SK-N-MC (cell line): Measurements from ENCODE around the gene CLSTN2.

Experiments
- DNase-seq: peaks from one replicate; pipeline ENCODE4 v3.0.0-alpha.2; 2011; ENCODE audit warnings: low read depth, low spot score
- H3K27ac ChIP-seq: fragments of 200-600 bp; sonication (generic); 2 replicates; pipeline ENCODE4 v1.5.1; 2016; ENCODE audit warnings: mixed run types
- H3K36me3 ChIP-seq: fragments of 200-600 bp; sonication (generic); 2 replicates; pipeline ENCODE4 v1.6.1; 2017; ENCODE audit warnings: antibody characterized with exemption, low read length, mixed read lengths; ENCODE audit not compliant: insufficient read depth
- H3K4me3 ChIP-seq: fragments of 200-600 bp; sonication (generic); 2 replicates; pipeline ENCODE4 v1.5.1; 2016
- H3K9ac ChIP-seq: fragments of 200-600 bp; sonication (generic); 2 replicates; pipeline ENCODE4 v1.8.0; 2017; ENCODE audit warnings: mixed run types, mixed read lengths; ENCODE audit not compliant: insufficient read length
- H3K9me3 ChIP-seq: fragments of 200-600 bp; sonication (generic); 2 replicates; pipeline ENCODE4 v1.6.1; 2017; ENCODE audit warnings: low read depth, mild to moderate bottlenecking, antibody characterized with exemption, low read length, moderate library complexity, mixed read lengths
- EZH2 ChIP-seq: fragments of 200-600 bp; sonication (generic); IDR thresholded peaks from one replicate; pipeline ENCODE4 v1.6.1; 2017; ENCODE audit warnings: antibody characterized with exemption
- FOXP2 ChIP-seq: optimal IDR thresholded peaks from 2 replicates; pipeline ENCODE3; 2011; ENCODE audit warnings: mild to moderate bottlenecking, moderate library complexity; ENCODE audit not compliant: insufficient read depth; ENCODE audit errors: extremely low read length, control extremely low read depth
- POLR2AphosphoS5 ChIP-seq: IDR thresholded peaks from 2 replicates; pipeline ENCODE4 v1.6.1; 2012; ENCODE audit warnings: mild to moderate bottlenecking, low read depth, low read length, borderline replicate concordance

Gene CLSTN2

GRCh38 chr3:140122183-140122582 is 187.2 kb downstream of the CLSTN2 start:
- Histone ChIP-seq H3K9me3 (no peaks in the 10 kb centered on the region), H3K27ac (no peak overlapping the region), H3K9ac (no peak overlapping the region), H3K36me3 (no peaks in the 10 kb centered on the region), H3K4me3 (no peak overlapping the region)
- TF ChIP-seq POLR2AphosphoS5 = no peak
- no peak for TF ChIP-seq EZH2
- no peak for TF ChIP-seq FOXP2
- DNase-seq = no peak

DNA sequence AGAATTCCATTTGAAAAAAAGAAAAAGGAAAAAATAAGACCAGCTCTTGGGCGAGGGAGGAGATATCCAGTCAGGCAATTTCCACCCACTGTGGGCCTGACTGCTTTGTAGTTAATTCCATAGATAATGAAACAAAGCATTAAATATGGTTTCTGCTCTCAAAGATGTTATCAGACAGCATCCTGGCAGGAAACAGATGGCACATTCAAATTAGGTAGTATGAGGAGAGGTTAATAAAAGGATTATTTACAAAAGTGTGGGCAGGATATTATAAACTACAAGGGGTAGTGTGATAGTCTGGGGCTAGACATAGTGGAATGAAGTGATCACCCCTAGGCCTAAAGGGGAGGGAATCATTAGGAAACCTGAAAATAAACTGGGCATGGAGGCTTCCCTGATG is 193.2 kb downstream of the CLSTN2 start:
- H3K9ac ChIP-seq = no peak overlapping the region
- no peak overlapping the region for H3K27ac ChIP-seq
- TF ChIP-seq FOXP2 (no peak), POLR2AphosphoS5 (no peak), EZH2 (no peak)
- H3K36me3 ChIP-seq = no peaks in the 10 kb centered on the region
- no peaks in the 10 kb centered on the region for H3K9me3 ChIP-seq
- no peak for DNase-seq
- no peak overlapping the region for H3K4me3 ChIP-seq

GRCh38 chr3:140128631-140129030 is 193.6 kb downstream of the CLSTN2 start:
- Histone ChIP-seq H3K9me3 (no peaks in the 10 kb centered on the region), H3K9ac (no peak overlapping the region), H3K27ac (no peak overlapping the region), H3K4me3 (no peak overlapping the region), H3K36me3 (no peaks in the 10 kb centered on the region)
- TF ChIP-seq EZH2 (no peak), POLR2AphosphoS5 (no peak), FOXP2 (no peak)
- no peak for DNase-seq

GRCh38 chr3:140129768-140130284 is 194.8 kb downstream of the CLSTN2 start:
- no peak for DNase-seq
- H3K4me3 ChIP-seq = no peak overlapping the region
- no peak overlapping the region for H3K9ac ChIP-seq
- no peaks in the 10 kb centered on the region for H3K9me3 ChIP-seq
- no peak for TF ChIP-seq EZH2
- TF ChIP-seq FOXP2 = no peak
- TF ChIP-seq POLR2AphosphoS5 = no peak
- H3K36me3 ChIP-seq = no peaks in the 10 kb centered on the region
- H3K27ac ChIP-seq = no peak overlapping the region

GRCh38 chr3:140131895-140132294 is 196.9 kb downstream of the CLSTN2 start:
- Histone ChIP-seq H3K27ac (no peak overlapping the region), H3K9me3 (no peaks in the 10 kb centered on the region), H3K4me3 (no peak overlapping the region), H3K36me3 (no peaks in the 10 kb centered on the region), H3K9ac (no peak overlapping the region)
- DNase-seq = no peak
- no peak for TF ChIP-seq FOXP2
- TF ChIP-seq EZH2 = no peak

- DNase-seq = no peak
- no peak for TF ChIP-seq POLR2AphosphoS5
- no peak for TF ChIP-seq FOXP2
- no peak for TF ChIP-seq EZH2
- Histone ChIP-seq H3K9ac (no peak overlapping the region), H3K36me3 (no peaks in the 10 kb centered on the region), H3K4me3 (no peak overlapping the region), H3K27ac (no peak overlapping the region), H3K9me3 (no peaks in the 10 kb centered on the region)
Observed at GRCh38 chr3:140134231-140134965, 199.4 kb downstream of the CLSTN2 start.

DNA sequence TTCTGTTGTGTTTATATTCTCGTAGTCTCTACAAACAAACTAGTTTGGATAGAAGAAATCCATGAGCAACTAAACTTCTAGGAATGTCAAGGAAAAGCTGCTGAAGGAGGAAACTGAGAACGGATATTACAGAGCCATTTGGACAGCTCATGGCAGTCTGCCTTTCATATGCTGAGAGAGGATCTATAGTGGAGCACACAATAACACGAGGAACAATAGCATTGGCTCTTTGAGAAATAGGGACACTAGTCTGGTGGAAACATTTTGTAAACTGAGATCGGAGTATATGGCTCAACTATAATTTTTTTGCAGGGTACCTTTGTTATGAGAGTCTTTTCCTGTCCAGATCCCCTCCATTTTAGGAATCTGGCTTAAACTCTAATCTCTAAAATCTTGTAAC is 200.5 kb downstream of the CLSTN2 start:
- no peak for TF ChIP-seq EZH2
- TF ChIP-seq FOXP2 = no peak
- no peak for TF ChIP-seq POLR2AphosphoS5
- no peak overlapping the region for H3K9ac ChIP-seq

DNA sequence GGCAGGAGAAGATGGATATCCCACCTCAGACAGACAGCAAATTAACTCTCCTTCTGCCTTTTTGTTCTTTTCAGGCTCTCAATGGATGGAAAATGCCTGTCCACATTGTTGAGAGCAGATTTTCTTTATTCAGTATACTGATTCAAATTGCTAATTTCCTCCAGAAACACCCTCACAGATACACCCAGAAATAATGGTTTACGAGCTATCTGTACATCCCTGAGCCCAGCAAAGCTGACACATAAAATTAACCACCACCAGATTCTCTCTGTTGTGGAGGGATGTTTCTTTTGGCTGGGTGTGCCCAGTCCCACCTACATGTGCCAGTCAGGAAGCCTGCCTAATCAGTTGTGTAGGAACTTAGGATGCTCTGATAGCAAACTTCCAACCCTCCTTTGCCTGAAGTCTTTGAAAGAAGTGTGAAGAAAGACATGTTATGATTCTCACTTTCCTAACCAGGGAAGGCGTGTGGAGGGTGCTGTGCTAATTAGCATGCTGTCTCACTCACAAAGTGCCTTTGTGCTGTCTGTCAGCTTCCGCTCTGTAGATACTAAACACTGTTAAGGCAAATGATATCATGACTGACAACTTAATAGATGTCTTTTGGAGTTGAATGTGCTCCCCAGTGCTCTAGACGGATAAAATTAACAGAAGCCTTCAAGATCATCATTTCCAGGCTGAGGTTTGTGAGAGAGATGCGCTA is 208.5 kb downstream of the CLSTN2 start:
- Histone ChIP-seq H3K9me3 (no peaks in the 10 kb centered on the region), H3K27ac (no peak overlapping the region), H3K4me3 (no peak overlapping the region), H3K9ac (no peak overlapping the region), H3K36me3 (no peaks in the 10 kb centered on the region)
- no peak for DNase-seq
- no peak for TF ChIP-seq EZH2
- TF ChIP-seq FOXP2 = no peak
- no peak for TF ChIP-seq POLR2AphosphoS5

More for the DNA sequence above, 200.5 kb downstream of the CLSTN2 start:
- H3K36me3 ChIP-seq = no peaks in the 10 kb centered on the region
- no peaks in the 10 kb centered on the region for H3K9me3 ChIP-seq
- no peak overlapping the region for H3K27ac ChIP-seq
- DNase-seq = no peak
- no peak overlapping the region for H3K4me3 ChIP-seq
